Activated naive CD4-positive, alpha-beta T cell treated with anti-CD3 and anti-CD28 coated beads, Interleukin-2, amount 10 ng/mL, durations not matched to agents 5 hours and 36 hours (primary cell): ENCODE results near the gene ZNF710. TPM values are rescaled to one million over a fixed set of nuclear protein-coding genes. Genes with fewer than 3 reads are reported as not detected.

Experiments
- microRNA-seq: library from miRNA; unstranded; fragments of <30 nt; microRNA quantifications from one replicate; pipeline ENCODE4 v1.2.0, GENCODE V29; 2022; ENCODE audit warnings: borderline microRNAs expressed, borderline replicate concordance
- total RNA-seq, 2 experiments: library from RNA; stranded (reverse); gene quantifications; one replicate each; pipeline ENCODE4 v1.2.3, GENCODE V29; 2021

The ZNF710 gene, protein sequence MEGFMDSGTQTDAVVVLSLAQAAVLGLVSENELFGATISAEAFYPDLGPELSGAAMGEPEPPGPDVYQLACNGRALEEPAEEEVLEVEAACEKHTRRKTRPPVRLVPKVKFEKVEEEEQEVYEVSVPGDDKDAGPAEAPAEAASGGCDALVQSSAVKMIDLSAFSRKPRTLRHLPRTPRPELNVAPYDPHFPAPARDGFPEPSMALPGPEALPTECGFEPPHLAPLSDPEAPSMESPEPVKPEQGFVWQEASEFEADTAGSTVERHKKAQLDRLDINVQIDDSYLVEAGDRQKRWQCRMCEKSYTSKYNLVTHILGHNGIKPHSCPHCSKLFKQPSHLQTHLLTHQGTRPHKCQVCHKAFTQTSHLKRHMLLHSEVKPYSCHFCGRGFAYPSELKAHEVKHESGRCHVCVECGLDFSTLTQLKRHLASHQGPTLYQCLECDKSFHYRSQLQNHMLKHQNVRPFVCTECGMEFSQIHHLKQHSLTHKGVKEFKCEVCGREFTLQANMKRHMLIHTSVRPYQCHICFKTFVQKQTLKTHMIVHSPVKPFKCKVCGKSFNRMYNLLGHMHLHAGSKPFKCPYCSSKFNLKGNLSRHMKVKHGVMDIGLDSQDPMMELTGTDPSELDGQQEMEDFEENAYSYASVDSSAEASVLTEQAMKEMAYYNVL
- total RNA-seq = 10 to 100 TPM; 20.5 to 23.7 TPM

GRCh38 chr15:90001062-90001682 is at the start of gene ZNF710:
Gene ZNF710 (plus strand): TSS chr15:90001324. CDS start chr15:90067138, 65,814 bp downstream.

DNA sequence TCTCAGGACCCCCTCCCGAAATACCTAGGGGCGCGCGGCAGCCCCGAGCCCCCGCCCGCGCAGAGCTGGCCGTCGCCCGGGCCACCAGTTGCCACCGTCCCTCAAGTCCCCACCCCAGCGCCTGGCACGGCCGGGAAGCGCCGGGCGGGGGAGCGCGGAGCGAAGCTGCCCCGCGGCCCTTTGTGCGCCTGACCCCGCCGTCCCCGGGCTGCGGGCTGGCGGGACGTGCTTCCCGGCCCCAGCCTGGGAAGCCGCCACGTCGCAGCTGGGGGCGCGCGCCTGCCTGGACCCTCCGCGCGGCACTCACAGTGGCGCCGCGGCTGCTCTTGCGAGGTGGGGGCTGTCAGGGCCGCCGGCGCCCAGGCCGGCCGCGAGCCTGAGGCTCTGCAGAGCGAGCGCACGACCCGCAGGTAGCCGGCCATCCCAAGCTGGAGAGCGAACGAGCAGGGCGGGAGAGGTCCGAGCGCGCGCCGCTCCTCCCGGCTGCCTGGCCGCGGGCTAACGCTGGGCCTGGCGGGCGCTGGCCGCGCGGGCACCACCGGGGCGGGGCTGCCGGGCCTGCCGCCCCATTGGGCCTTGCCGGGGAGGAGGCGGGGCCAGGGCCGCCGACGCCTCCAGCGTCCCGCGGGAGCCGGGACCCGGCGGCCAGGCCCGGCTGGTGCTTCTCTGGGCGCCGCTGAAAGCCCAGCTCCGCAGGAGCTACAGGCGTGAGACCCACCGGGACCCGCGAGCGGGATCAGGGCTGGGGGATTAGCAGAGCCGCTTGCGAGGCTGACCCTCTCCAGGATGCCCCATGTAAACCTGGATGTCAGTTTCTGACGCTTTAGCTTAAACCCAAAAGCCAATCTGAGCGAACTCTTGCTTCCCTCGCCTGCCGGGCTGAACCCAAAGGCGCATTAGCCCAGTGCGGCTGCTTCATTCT is 101.1 kb downstream of the ZNF710 start, which contains the start of gene IDH2:
TSS of gene IDH2 (minus strand) at position 500 of the 922 bp plus-strand sequence. CDS start at position 422, 78 bp downstream.

Small RNA genes within 50 kb of the gene (microRNA-seq; reads per million reads assigned to microRNA genes)
- 0.83 reads per million for gene MIR3174

Other genes with a start within 250 kb of the ZNF710 start
- not detected for gene MESP2, start 225.0 kb upstream of the ZNF710 start, total RNA-seq
- gene ANPEP, start 186.5 kb upstream of the ZNF710 start, total RNA-seq = 1 to 10 TPM; 1.0 to 1.4 TPM
- 10 to 100 TPM; 21.6 to 22.1 TPM for gene AP3S2, start 107.3 kb upstream of the ZNF710 start, total RNA-seq
- gene ARPIN, start 88.4 kb upstream of the ZNF710 start, total RNA-seq = not detected
- 100 to 1,000 TPM; 208 to 213 TPM for gene IDH2, start 101.1 kb downstream of the ZNF710 start, total RNA-seq
- gene SEMA4B, start 200.0 kb downstream of the ZNF710 start, total RNA-seq = 10 to 100 TPM; 19.0 to 19.7 TPM
- 10 to 100 TPM; 89.2 to 92.2 TPM for gene CIB1, start 232.6 kb downstream of the ZNF710 start, total RNA-seq
- gene GDPGP1, start 232.9 kb downstream of the ZNF710 start, total RNA-seq = 10 to 100 TPM; 10.8 to 11.2 TPM
- under 1 TPM; 0.20 to 0.34 TPM for gene TTLL13, start 248.2 kb downstream of the ZNF710 start, total RNA-seq